ENCODE results near the gene MACROH2A2.
"Not testable (repeated sequence)": the region's sequence is repeated elsewhere in the genome, so short reads cannot be mapped to it uniquely, and the experiment has no call there.

GRCh38 chr10:70159366-70159765 lies 106.7 kb downstream of the MACROH2A2 start:
- not testable (repeated sequence) for TF ChIP-seq MXI1 (IDR thresholded peaks at IDR 0.05; ENCODE audit: borderline replicate concordance, low read depth, low read length); POLR2A (IDR thresholded peaks at IDR 0.05; ENCODE audit: low read depth, low read length); CTCF (conservative IDR thresholded peaks at IDR 0.05; ENCODE audit: low read depth, low read length); MAFK (IDR thresholded peaks at IDR 0.05; ENCODE audit: low read depth, low read length); SMC3 (IDR thresholded peaks at IDR 0.05; ENCODE audit: low read depth, low read length); RAD21 (IDR thresholded peaks at IDR 0.05; ENCODE audit: low read length); RCOR1 (IDR thresholded peaks at IDR 0.05; ENCODE audit: insufficient replicate concordance, low read length)
